GM21528 (cell line): Measurements from ENCODE around the gene FBXO45.
A peak's percentile ranks its signal among the peaks of the same experiment; 100 is the strongest.
"Not testable (repeated sequence)": the region's sequence is repeated elsewhere in the genome, so short reads cannot be mapped to it uniquely, and the experiment has no call there.

Source experiments
- ATAC-seq: cut with Tn5 transposase; IDR thresholded peaks from one replicate; pipeline ENCODE4 v1.9.1; 2021; ENCODE audit warnings: mild to moderate bottlenecking, moderate library complexity; ENCODE audit not compliant: unreplicated experiment, low FRiP score

The FBXO45 gene

GRCh38 chr3:196554205-196554604 lies 14.3 kb upstream of the FBXO45 start:
- no peak for ATAC-seq

DNA sequence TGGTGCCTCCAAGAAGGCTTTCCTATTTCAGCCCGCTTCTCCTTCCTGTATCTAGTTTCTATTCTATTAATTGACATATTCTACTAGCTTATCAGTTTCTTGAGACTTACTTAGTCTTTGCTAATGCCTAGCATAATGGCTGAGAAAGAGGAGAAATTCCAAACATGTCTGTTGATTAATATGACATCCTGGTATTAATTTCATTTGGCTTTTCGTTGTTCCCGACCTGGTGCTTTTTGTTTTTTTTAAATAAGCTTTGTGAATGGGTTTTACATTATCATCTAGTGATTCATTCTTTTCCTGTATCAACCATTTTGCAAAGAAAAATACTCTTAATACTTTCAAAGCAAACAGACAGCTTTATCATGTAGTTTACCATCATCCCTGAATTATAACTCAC lies 13.2 kb upstream of the FBXO45 start:
- ATAC-seq = no peak

DNA sequence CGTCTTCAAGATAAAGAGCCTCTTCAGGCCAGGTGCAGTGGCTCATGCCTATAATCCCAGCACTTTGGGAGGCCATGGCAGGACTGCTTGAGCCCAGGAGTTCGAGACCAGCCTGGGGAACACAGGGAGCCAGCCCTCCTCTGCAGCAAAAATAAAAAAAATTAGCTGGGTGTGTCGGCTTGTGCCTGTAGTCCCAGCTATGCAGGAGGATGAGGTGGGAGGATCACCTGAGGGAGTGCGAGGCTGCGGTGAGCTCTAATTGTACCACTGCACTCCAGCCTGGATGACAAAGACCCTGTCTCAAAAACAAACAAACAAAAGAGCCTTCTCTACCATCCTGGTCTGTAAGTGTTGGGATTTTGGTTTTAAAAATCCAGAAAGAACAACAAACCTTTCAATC lies 11.2 kb upstream of the FBXO45 start:
- no peak for ATAC-seq

- ATAC-seq = no peak
Observed at GRCh38 chr3:196558476-196558875, 10.0 kb upstream of the FBXO45 start.

- ATAC-seq = no peak
Observed at GRCh38 chr3:196559826-196560225, 8.6 kb upstream of the FBXO45 start.

DNA sequence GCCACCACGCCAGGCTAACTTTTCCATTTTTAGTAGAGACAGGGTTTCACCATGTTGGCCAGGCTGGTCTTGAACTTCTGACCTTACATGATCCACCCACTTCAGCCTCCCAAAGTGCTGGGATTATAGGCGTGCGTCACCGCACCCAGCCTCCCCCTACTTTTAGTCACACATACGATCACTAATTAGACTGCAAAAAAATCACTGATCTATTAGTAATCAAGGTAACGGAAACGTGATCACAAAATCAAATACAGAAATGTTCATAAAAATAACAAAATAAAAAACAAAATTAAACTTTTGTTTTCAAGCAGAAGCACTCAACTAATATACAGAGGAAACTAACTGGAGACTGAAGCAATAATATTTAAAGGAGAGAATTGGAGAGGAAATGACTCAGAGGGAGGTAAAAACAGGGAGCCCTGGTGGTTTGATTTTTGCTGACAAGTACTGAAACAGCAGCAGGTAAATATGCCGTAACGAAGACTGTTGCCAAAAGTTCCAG lies 4.7 kb upstream of the FBXO45 start:
- ATAC-seq = no peak

DNA sequence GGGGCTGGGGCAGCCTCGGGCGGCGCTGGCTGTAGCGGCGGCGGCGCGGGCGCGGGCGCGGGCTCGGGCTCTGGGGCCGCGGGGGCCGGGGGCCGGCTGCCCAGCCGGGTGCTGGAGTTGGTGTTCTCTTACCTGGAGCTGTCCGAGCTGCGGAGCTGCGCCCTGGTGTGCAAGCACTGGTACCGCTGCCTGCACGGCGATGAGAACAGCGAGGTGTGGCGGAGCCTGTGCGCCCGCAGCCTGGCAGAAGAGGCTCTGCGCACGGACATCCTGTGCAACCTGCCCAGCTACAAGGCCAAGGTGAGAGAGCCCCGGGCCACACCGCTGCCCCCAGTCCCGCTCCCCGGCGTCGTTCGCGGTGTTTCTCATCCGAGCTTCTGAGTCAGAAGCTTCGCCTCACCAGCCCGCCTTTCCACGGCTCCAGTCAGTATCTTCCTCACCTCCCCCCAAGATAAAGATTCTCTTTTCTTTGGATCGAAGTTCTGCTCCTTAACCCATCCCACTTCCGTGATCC lies 600 bp downstream of the FBXO45 start:
- ATAC-seq = peak; percentile 43

- ATAC-seq = not testable (repeated sequence)
Observed at GRCh38 chr3:196570332-196570731, 1.9 kb downstream of the FBXO45 start.

DNA sequence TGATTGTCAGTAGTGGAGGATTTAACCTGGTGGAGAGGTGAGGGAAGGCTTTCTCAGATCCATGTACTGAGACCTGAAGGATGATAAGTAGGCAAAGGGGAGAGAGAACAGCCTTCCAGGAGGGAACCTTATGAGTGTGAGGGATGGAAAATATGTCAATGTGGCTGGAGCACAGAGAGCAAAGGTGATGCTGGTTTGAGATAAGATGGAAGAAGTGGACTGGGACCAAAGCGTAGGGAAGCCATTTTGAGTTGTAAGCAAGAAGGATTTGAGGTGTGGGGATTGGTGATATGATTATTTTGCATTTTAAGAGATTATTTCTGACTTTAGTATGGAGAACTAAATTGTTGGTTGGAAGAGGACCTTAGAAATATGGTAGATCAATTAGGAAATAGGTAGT lies 3.9 kb downstream of the FBXO45 start:
- ATAC-seq = no peak

DNA sequence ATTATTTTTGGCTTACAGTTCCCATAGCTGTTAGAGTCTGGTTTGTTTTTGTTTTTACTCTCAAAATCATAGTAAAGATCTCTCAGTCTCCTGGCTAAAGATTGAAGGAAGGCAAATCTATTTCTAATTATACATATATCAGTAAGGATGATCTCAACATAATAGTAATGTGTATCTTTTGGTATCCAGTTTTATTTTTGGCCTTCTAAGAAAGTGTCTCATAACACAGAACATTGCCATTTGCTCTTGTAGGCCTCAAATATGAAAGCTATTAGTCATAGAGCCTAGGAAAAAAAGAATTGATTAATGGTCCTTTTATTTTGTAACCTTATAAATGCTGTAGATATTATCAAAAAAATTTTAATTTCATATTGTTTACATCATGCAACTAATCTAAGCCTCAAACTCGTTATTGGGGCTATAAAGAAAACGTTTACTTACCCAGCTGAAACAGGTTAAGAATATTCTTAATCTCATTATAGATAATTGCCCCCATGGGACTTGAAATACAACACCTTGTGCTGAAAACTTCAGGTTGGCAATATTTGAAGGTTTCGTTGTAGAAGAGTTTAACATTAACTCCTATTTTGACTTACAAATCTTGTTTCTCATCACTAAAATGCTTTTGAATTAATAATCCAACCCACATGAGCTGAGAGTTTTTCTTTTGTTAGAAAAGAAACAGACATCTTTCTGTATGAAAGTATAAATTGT lies 16.7 kb downstream of the FBXO45 start:
- ATAC-seq = no peak

DNA sequence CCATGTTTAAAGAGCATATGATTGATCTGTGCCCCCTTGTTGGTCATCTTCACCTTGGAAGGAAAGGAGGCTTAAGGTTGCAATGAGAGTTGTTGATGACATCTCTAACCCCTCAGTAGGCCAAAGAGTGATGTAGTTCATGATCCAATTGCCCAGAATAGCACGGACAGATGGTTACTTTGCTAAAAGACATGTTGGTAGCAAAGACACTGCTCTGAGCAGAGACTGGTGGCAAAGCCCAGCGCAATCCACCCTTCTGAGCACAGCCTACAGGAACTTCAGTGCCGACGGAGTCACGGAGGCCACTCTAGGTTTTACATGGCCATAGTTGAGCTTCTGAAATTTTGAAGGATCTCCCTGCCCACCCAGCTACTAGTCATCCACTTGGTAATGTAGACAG lies 21.8 kb downstream of the FBXO45 start:
- ATAC-seq = no peak

GRCh38 chr3:196596355-196596754 lies 27.9 kb downstream of the FBXO45 start:
- no peak for ATAC-seq

DNA sequence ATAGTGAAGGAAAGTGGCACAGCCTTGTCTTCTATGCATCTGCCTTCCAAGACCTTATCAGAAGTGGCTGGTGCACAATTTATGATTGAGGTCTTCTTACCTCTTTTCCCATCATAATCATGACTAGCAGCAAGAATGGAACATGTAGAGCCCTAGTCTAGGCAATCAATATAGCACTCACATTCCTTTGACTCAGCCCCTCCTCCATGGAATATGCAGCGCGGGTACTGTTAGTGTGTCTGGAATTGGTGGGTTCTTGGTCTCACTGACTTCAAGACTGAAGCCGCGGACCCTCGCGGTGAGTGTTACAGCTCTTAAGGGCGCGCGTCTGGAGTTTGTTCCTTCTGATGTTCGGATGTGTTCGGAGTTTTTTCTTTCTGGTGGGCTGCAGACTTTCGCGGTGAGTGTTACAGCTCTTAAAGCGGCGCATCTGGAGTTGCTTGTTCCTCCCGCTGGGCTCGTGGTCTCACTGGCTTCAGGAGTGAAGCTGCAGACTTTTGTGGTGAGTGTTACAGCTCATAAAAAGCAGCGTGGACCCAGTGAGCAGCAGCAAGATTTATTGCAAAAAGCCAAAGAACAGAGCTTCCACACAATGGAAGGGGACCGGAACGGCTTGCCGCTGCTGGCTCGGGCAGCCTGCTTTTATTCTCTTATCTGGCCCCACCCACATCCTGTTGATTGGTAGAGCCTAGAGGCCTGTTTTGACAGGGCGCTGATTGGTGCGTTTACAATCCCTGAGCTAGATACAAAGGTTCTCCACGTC lies 29.7 kb downstream of the FBXO45 start:
- ATAC-seq = not testable (repeated sequence)

DNA sequence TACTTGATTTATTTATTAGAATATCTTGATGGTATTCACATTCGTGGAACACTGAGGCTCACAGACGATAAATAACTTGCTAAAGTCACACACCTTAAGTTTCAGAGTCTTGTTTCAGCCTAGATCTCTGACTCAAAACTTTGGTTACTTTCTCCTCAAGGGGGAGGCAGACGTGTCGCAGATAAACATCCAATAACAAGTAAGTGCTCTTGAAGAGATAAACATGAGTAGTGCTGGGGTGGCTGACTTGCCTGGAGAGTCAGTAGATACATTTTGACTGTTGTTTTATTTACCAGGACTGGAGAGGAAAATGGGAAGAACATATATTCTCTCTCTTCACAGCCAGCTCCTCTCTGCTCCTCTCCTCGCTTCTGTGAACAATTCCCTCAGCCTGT lies 31.3 kb downstream of the FBXO45 start:
- ATAC-seq = no peak

GRCh38 chr3:196600359-196600758 lies 31.9 kb downstream of the FBXO45 start:
- ATAC-seq = no peak

- ATAC-seq = no peak
Observed at GRCh38 chr3:196602673-196603072, 34.2 kb downstream of the FBXO45 start.

DNA sequence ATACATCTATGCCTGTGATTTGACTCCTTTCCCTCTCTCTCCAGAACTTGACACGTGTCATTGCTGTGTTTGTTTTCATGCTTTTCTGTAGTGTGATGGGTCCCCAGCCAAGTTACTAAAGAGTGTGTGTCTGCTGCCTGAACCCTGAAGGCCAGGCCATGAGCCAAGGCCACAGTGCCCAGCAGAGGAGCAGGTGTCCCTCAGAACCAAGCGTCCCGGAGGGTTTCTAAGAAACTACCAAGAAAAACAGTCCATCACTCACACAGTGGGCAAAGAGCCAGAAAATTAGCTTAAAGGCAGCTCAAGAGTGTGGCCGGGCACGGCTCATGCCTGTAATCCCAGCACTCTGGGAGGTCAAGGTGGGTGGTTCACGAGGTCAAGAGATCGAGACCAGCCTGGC lies 35.2 kb downstream of the FBXO45 start:
- no peak for ATAC-seq

DNA sequence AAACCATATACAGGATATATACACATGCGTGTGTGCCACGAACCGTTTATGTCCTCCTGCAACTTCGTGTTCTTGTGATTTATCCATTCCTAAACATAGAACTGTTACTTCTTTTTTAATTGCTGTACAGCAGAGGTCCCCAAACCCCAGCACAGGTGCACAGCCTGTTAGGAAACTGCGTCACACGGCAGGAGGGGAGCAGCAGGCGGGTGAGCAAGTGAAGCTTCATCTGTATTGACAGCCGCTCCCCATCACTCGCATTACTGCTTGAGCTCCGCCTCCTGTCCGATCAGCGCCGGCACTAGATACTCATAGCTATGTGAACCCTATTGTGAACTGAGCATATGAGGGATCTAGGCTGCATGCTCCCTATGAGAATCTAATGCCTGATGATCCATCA lies 36.1 kb downstream of the FBXO45 start:
- no peak for ATAC-seq

- no peak for ATAC-seq
Observed at GRCh38 chr3:196608693-196609092, 40.2 kb downstream of the FBXO45 start.

DNA sequence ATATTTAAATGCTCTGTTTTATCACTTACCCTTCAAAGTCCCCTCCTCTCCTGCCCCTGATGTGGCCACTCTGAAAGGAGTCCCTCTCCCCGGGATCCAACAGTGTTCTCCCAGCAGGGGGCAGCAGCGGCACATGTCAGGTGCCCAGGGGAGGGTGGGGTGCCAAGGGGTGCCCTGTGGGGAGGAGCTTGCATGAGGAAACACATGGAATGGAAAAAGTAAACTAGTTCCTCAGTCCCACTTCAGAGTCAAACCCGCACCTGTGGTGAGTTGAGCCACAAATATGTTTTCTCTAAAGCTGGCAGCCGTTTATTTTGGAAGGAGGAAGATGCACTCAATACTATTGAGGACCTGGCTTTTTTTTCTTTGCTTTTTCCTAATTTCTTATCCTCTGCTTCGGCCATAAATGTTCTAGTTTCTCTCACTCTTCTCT lies 40.9 kb downstream of the FBXO45 start:
- ATAC-seq = peak; percentile 64

DNA sequence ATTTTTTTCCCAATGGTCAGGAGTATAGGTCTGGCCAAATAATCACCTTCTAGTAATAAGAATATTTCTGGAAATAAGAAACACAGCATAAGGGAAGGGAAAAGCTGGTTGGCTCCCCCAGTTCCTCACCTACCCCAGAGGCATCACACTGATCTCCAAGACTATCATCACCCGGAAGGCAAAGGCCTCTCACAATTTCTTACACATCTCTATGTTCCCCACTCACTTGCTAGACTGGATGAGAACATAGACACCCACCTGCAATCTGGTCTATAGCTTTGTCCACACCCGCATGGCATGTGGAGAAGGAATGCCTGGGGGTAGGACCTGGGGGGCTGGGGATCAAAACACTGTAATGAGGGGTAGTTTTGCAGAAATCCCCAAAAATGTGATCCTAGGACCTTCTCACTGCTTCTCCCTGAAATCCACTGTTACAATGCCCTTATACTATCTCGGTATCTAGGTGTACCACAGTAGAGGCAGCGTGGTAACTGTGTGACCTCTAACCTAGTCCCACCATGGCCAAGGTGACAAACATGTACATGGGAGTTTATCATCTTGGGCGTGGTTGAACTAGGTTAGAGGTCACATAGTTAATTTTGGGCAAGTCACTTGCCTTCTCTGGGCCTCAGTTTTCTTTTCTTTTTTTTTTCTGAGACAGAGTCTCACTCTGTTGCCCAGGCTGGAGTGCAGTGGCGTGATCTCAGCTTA lies 41.5 kb downstream of the FBXO45 start:
- ATAC-seq = no peak
